CD4-positive, alpha-beta T cell treated with Interleukin-15 for 1 hour (primary cell): ENCODE data around the gene LAIR2.

Experiments
- DNase-seq: peaks from one replicate; pipeline ENCODE4 v3.0.0-alpha.2; 2020

Gene LAIR2, protein sequence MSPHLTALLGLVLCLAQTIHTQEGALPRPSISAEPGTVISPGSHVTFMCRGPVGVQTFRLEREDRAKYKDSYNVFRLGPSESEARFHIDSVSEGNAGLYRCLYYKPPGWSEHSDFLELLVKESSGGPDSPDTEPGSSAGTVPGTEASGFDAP

GRCh38 chr19:54502518-54503048, at the start of gene LAIR2:
Gene LAIR2, plus strand, starts transcription at chr19:54502831. Its CDS starts 88 bp downstream, at chr19:54502919.
- DNase-seq = peak; percentile 28

GRCh38 chr19:54453921-54454780, 48.5 kb upstream of the LAIR2 start:
- no peak for DNase-seq

DNA sequence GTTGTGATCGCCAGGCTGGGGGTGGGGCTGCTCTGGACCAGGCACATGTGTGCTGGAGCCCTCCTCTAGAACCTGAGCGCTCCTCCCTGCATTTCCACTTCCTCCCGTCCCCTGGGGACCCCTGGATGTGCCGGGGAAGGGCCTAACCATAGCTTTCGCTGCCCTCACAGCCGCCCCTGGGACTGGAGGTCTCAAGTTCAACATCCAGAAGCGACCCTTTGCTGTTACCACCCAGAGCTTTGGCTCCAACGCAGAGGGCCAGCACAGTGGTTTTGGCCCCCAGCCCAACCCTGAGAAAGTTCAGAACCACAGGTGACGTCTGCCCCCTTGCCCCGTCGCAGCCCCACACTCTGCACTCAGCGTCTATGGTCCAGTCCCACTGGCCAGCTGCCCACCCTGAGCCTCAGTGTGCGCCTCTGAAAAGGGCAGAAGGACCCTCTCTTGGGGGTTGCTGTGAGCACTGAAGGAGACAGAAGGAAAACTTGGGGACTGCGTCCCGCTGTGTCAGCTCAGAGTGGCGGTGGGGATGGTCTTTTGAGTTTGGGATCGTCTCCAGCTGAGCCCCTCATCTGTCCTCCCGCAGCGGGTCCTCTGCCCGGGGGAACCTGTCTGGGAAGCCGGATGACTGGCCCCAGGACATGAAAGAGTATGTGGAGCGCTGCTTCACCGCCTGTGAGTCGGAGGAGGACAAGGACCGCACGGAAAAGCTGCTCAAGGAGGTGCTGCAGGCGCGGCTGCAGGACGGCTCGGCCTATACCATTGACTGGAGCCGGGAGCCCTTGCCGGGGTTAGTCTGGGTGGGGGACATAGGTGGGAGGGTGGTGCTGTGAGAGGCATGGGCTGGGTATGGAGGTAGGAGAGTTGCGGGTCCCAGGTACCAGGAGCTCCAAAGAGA, 47.6 kb upstream of the LAIR2 start:
- no peak for DNase-seq

DNA sequence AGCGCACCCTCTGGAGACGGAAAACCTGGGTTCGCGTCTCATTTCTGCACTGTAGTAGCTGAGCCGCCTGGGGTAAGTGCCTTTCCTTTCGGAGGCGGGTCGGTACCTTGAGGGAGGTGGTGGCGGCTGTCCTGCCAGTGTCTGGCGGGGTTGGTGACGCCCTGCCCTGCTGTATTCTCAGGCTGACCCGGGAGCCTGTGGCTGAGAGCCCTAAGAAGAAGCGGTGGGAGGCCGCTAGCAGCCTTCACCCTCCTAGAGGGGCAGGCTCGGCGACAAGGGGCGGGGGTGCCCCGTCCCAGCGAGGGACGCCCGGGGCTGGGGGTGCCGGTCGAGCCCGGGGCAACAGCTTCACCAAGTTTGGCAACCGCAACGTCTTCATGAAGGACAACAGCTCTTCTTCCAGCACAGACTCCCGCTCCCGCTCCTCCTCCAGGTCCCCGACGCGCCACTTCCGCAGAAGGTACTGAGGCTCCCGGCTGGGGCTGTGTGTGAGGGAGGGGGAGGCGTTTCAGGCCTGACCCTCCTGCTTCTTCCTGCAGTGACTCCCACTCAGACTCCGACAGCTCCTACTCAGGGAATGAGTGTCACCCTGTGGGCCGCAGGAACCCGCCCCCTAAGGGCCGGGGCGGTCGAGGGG, 46.7 kb upstream of the LAIR2 start:
- DNase-seq = no peak

GRCh38 chr19:54456423-54457373, 45.9 kb upstream of the LAIR2 start:
- no peak for DNase-seq

- DNase-seq = no peak
These were observed 44.6 kb upstream of the LAIR2 start for GRCh38 chr19:54457773-54458647.

DNA sequence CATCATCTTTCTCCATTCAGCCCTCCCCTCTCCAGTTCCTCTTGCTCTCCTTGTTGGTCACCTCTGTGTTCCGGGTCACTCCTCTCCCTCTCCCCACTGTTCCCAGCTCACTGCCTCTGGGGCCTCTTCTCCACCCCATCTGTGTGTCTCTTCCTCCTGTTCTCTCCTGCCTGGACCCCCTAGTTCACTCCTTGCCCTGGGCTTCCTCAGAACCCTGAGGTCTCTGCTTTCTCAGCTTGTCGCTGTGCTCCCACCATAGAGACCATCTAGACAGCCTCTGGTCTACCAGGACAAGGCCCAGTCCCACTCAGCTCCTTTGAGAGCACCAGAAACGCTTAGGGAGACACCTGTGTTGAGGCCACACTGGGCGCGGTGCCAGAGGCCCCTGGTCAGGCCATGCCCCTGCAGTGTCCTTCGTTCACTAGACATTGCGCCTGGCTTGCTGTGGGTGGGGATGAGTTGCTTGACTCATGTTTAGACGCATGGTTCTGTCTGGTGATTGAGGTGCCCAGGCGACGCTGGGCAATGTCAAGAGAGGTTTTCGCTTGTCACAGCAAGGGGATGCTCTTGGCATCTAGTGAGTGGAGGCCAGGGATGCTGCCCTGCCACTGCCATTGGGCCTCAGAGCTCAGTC, 43.9 kb upstream of the LAIR2 start:
- no peak for DNase-seq

- no peak for DNase-seq
These were observed 43.1 kb upstream of the LAIR2 start for GRCh38 chr19:54459282-54460229.

- no peak for DNase-seq
These were observed 42.2 kb upstream of the LAIR2 start for GRCh38 chr19:54460230-54461005.

- DNase-seq = no peak
These were observed 41.4 kb upstream of the LAIR2 start for GRCh38 chr19:54461210-54461609.

- DNase-seq = no peak
These were observed 41.0 kb upstream of the LAIR2 start for GRCh38 chr19:54461613-54462012.

GRCh38 chr19:54462047-54462654, 40.5 kb upstream of the LAIR2 start:
- no peak for DNase-seq

GRCh38 chr19:54462655-54463530, 39.7 kb upstream of the LAIR2 start:
- DNase-seq = peak; percentile 60

DNA sequence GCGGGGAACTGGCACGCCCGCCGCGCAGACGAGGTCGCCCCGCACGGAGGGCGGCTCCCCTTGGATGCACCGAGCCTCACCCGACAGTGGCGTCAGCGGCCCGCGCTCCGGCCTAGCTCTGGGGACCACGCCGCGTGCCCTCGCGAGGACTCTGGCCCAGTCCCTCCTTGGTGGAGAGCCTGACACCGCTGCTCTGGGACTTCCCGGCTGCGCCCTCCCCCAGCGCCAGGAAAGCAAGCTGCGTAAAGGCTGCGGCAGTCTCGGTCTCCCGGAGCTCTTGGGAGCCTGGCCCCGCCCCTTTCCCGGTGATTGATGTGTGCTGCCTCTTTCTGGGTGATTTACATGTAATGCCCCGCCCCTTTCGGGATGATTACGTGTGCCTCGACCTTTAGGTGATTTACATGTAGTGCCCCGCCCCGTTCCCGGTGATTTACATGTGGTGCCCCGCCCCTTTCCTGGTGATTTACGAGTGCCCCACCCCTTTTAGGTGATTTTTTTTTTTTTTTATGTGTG, 39.0 kb upstream of the LAIR2 start, which contains the start of gene LENG9:
Gene LENG9 (minus strand): TSS at position 248 of the 513 bp plus-strand sequence. CDS start 252 bp downstream, outside the sequence.
- peak; percentile 98 for DNase-seq

DNA sequence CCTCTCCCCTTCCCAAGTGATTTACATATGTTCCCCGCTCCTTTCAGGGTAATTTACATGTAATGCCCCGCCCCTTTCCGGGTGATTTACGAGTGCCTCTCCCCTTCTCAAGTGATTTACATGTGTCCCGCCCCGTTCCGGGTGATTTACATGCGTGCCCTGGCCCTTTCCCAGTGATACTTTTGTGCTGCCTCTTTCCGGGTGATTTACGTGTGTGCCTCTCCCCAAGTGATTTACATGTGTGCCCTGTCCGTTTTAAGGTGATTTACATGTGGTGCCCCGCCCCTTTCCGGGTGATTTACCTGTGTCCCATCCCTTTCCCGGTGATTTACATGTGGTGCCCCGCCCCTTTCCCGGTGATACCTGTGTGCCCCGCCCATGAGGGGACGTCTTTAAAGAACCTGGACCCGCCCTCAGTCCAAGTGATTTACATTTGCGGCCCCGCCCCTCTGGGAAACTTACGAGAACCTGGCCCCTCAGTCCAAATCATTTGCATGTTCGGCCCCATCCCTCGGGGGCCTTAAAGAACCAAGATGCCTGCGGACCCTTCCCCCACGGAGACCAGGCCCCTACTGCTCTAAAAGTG, 38.5 kb upstream of the LAIR2 start:
- DNase-seq = no peak
